D721Med (cell line): ENCODE measurements around the gene ADAM19.

ENCODE experiments used
- DNase-seq: peaks from one replicate; pipeline ENCODE4 v3.0.0; 2011; ENCODE audit warnings: low spot score; ENCODE audit not compliant: insufficient read length
- FAIRE-seq: peaks from 2 replicates; lab custom pipeline; 2011; peaks lifted over from hg19 to GRCh38; lab: Jason Lieb, UNC
- TF ChIP-seq, protein P1 (sequence below): IDR thresholded peaks from 2 replicates; pipeline ENCODE4 v1.5.1; 2012; ENCODE audit warnings: mild to moderate bottlenecking, control low read depth; ENCODE audit not compliant: insufficient read depth; ENCODE audit errors: missing control alignments

ADAM19 gene

GRCh38 chr5:157457391-157457790 is 118.2 kb downstream of the ADAM19 start:
- DNase-seq (no peak), FAIRE-seq (no peak)
- TF ChIP-seq, protein P1, sequence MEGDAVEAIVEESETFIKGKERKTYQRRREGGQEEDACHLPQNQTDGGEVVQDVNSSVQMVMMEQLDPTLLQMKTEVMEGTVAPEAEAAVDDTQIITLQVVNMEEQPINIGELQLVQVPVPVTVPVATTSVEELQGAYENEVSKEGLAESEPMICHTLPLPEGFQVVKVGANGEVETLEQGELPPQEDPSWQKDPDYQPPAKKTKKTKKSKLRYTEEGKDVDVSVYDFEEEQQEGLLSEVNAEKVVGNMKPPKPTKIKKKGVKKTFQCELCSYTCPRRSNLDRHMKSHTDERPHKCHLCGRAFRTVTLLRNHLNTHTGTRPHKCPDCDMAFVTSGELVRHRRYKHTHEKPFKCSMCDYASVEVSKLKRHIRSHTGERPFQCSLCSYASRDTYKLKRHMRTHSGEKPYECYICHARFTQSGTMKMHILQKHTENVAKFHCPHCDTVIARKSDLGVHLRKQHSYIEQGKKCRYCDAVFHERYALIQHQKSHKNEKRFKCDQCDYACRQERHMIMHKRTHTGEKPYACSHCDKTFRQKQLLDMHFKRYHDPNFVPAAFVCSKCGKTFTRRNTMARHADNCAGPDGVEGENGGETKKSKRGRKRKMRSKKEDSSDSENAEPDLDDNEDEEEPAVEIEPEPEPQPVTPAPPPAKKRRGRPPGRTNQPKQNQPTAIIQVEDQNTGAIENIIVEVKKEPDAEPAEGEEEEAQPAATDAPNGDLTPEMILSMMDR = no peak

- FAIRE-seq (no peak), DNase-seq (no peak)
- TF ChIP-seq, protein P1 = no peak
Measured at GRCh38 chr5:157456301-157456700, 119.3 kb downstream of the ADAM19 start.

GRCh38 chr5:157455057-157455456 is 120.5 kb downstream of the ADAM19 start:
- DNase-seq = no peak
- TF ChIP-seq, protein P1 = no peak
- FAIRE-seq = no peak

GRCh38 chr5:157454273-157454672 is 121.3 kb downstream of the ADAM19 start:
- DNase-seq (no peak), FAIRE-seq (no peak)
- TF ChIP-seq, protein P1 = no peak

DNA sequence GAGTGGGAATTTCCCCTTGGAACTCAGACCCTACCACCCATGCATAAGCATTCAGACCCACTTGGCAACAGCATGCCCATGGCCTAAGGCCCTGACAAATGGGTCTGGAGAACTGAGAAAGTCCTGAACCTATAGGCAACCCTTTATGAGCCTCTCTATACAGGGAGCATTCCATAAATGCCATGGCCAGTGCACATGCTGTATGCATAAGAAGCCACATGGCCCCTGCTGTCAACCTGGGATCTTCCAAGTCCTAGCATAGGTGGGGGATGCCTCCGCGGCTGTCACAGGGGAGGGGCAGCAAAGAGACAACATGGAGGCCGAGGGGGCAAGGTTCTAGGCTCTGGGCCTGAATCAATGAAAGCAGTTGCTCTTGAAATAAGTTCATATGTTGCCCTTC is 123.8 kb downstream of the ADAM19 start:
- FAIRE-seq (no peak), DNase-seq (no peak)
- TF ChIP-seq, protein P1 = no peak

DNA sequence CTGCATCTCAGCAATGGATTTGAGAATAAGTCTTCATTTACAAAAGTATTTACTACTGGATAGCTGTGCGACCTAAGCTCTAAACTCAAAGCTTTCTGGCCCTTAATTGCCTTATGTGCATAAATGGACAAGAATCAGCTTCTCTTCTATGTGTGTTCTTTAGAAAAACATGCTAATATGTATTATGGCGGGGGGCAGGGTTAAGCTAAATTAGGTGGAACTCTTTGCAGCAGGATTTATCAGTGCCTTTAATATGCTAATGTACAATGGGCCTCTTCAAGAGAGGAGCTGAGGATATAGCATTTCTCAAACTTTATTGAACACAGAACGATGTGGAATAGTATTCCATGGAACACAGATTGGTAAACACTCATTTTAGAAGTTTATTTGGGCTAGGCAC is 125.6 kb downstream of the ADAM19 start:
- no peak for FAIRE-seq
- TF ChIP-seq, protein P1 = no peak
- no peak for DNase-seq

GRCh38 chr5:157449011-157449723 is 126.4 kb downstream of the ADAM19 start:
- FAIRE-seq (no peak), DNase-seq (no peak)
- TF ChIP-seq, protein P1 = no peak
